HepG2 (cell line): ENCODE data around the gene IL2RA. TPM values are rescaled to one million over a fixed set of nuclear protein-coding genes. Genes with fewer than 3 reads are reported as not detected.

Experiments
- ARHGAP35 ChIP-seq: sonication (generic); formaldehyde crosslinking; IDR thresholded peaks from 2 replicates; pipeline ENCODE4 v1.9.0; 2022; ENCODE audit warnings: mild to moderate bottlenecking, inconsistent platforms, moderate library complexity, missing genetic modification reagents, borderline replicate concordance
- ARNT2 ChIP-seq: sonication (generic); formaldehyde crosslinking; IDR thresholded peaks from 2 replicates; pipeline ENCODE4 v1.8.0; 2022; ENCODE audit warnings: mild to moderate bottlenecking, low read depth, missing genetic modification reagents, moderate library complexity
- CBX5 ChIP-seq: sonication (generic); formaldehyde crosslinking; IDR thresholded peaks from 2 replicates; pipeline ENCODE4 v1.4.0; 2020; ENCODE audit warnings: missing genetic modification reagents, borderline replicate concordance
- IRX3 ChIP-seq: sonication (generic); formaldehyde crosslinking; IDR thresholded peaks from 2 replicates; pipeline ENCODE4 v1.8.1; 2023; ENCODE audit warnings: mild to moderate bottlenecking, low read depth, missing genetic modification reagents, borderline replicate concordance
- MED8 ChIP-seq: sonication (generic); formaldehyde crosslinking; IDR thresholded peaks from 2 replicates; pipeline ENCODE4 v1.8.1; 2023; ENCODE audit warnings: mild to moderate bottlenecking, missing genetic modification reagents; ENCODE audit not compliant: insufficient replicate concordance
- MIER3 ChIP-seq: IDR thresholded peaks from 2 replicates; pipeline ENCODE4 v1.6.1; 2016; ENCODE audit warnings: missing compliant biosample characterization, borderline replicate concordance
- MYC ChIP-seq: sonication (generic); formaldehyde crosslinking; IDR thresholded peaks from 2 replicates; pipeline ENCODE4 v1.9.0; 2021; ENCODE audit warnings: missing genetic modification reagents, borderline replicate concordance
- NRL ChIP-seq: sonication (generic); formaldehyde crosslinking; IDR thresholded peaks from 2 replicates; pipeline ENCODE4 v1.5.0; 2020; ENCODE audit warnings: missing genetic modification reagents, mild to moderate bottlenecking, moderate library complexity, borderline replicate concordance
- PAF1 ChIP-seq: IDR thresholded peaks from 2 replicates; pipeline ENCODE4 v1.6.1; 2016; ENCODE audit warnings: missing genetic modification reagents, missing compliant biosample characterization
- RELA ChIP-seq: sonication (generic); formaldehyde crosslinking; IDR thresholded peaks from 2 replicates; pipeline ENCODE4 v1.4.0; 2020; ENCODE audit warnings: missing genetic modification reagents
- ZFY ChIP-seq: sonication (generic); formaldehyde crosslinking; IDR thresholded peaks from 2 replicates; pipeline ENCODE4 v1.4.0; 2020; ENCODE audit warnings: missing genetic modification reagents
- ZNF7 ChIP-seq: IDR thresholded peaks from 2 replicates; pipeline ENCODE4 v1.6.1; 2016; ENCODE audit warnings: missing biosample characterization, missing genetic modification reagents
- ZNF773 ChIP-seq: sonication (generic); formaldehyde crosslinking; IDR thresholded peaks from 2 replicates; pipeline ENCODE4 v1.4.0; 2020; ENCODE audit warnings: missing genetic modification reagents, borderline replicate concordance
- polyA plus RNA-seq, 8 experiments: library from polyadenylated mRNA; depleted of rRNA in 3 of 8; stranded (reverse) in 7 of 8; unstranded in 1 of 8; fragments of >200 nt; fragmentation: Illumina TruSeq in 4 of 8; extraction: Trizol in 4 of 8; gene quantifications; 2 replicates each; pipeline versions ENCODE4 v1.2.1 to v1.2.3, GENCODE V29; 2011 to 2016; ENCODE audit warnings: low read depth in 4 of 8, missing spikeins in 1 of 8, mixed read lengths in 1 of 8; ENCODE audit not compliant: insufficient read depth in 1 of 8
- total RNA-seq, 5 experiments: library from RNA; depleted of rRNA; stranded (reverse); fragments of >200 nt; fragmentation: Illumina TruSeq; extraction: Trizol; gene quantifications; 2 replicates each; pipeline ENCODE4 v1.2.3, GENCODE V29; 2016; ENCODE audit warnings: low read depth in 1 of 5
- TF ChIP-seq, protein P1 (sequence below): sonication (generic); formaldehyde crosslinking; IDR thresholded peaks from 2 replicates; pipeline ENCODE4 v1.4.0; 2020; ENCODE audit warnings: missing genetic modification reagents
- TF ChIP-seq, protein P2 (sequence below): sonication (generic); formaldehyde crosslinking; IDR thresholded peaks from 2 replicates; pipeline ENCODE4 v1.4.0; 2020; ENCODE audit warnings: missing genetic modification reagents
- TF ChIP-seq, protein P3 (sequence below): sonication (generic); formaldehyde crosslinking; IDR thresholded peaks from 2 replicates; pipeline ENCODE4 v1.4.0; 2020; ENCODE audit warnings: mild to moderate bottlenecking, low read depth, missing genetic modification reagents
- TF ChIP-seq, protein P4 (sequence below): sonication (generic); formaldehyde crosslinking; IDR thresholded peaks from 2 replicates; pipeline ENCODE4 v1.4.0; 2020; ENCODE audit warnings: missing genetic modification reagents
- TF ChIP-seq, protein P5 (sequence below): sonication (generic); formaldehyde crosslinking; IDR thresholded peaks from 2 replicates; pipeline ENCODE4 v1.4.0; 2020; ENCODE audit warnings: low read depth, mild to moderate bottlenecking, missing genetic modification reagents
- TF ChIP-seq, protein P6 (sequence below): sonication (generic); formaldehyde crosslinking; IDR thresholded peaks from 2 replicates; pipeline ENCODE4 v1.8.0; 2022; ENCODE audit warnings: mild to moderate bottlenecking, missing genetic modification reagents, moderate library complexity

IL2RA gene
- total and polyA plus RNA-seq, 2 of the 13 experiments (the other 11 are each of a cell fraction or from before 2014, with no cell fraction given), result not detected

DNA sequence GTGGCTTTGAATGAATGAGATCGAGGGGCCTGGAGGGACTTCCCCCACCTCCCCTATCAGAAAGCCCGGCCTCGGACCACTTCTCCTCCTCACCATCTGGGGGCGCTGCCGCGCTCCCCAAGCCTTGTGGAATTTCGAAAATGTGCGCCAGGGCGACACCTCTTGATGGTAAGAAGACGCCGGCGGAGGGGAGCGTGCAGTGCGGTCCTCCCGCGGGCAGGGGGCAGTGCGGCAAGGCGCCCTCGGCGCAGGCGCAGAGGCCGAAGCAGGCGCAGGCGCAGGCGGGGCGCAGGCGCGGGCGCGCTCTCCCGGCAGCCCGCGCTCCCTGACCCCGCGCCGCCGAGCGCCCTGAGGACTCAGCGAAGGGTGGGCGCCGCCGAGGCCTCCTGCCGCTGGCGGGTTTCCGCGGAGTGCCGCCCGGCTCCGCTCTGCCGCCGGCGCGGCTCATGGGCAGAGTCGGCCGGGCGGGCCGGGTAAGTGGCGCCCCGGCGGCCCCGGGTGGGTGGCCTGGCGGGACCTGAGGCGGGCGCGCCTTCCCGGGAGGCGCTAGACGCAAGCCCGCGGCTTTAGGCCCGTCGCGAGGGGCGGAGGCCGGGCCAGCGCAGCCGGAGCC, 26.7 kb upstream of the IL2RA start, which contains the start of gene RBM17 (continued):
- TF ChIP-seq, protein P1, sequence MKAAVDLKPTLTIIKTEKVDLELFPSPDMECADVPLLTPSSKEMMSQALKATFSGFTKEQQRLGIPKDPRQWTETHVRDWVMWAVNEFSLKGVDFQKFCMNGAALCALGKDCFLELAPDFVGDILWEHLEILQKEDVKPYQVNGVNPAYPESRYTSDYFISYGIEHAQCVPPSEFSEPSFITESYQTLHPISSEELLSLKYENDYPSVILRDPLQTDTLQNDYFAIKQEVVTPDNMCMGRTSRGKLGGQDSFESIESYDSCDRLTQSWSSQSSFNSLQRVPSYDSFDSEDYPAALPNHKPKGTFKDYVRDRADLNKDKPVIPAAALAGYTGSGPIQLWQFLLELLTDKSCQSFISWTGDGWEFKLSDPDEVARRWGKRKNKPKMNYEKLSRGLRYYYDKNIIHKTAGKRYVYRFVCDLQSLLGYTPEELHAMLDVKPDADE (CRISPR knock-in tag), result peak; percentile 85; the same call in 1 of the 2 replicates
- TF ChIP-seq ZNF7 (CRISPR knock-in tag) (no peak), IRX3 (CRISPR knock-in tag) (0 out of 2 replicates have a peak, but pooled peaks have one; percentile 27), ZNF773 (CRISPR knock-in tag) (peak; percentile 71; the same call in 1 of the 2 replicates), RELA (CRISPR knock-in tag) (0 out of 2 replicates have a peak, but pooled peaks have one; percentile 70), MYC (CRISPR knock-in tag) (peak; percentile 81; the same call in 1 of the 2 replicates), ARHGAP35 (CRISPR knock-in tag) (peak; percentile 30; the same call in 1 of the 2 replicates), ZFY (CRISPR knock-in tag) (peak; percentile 98), MED8 (no peak), MIER3 (peak; percentile 81; the same call in 1 of the 2 replicates), CBX5 (CRISPR knock-in tag) (peak; percentile 83), NRL (no peak), PAF1 (CRISPR knock-in tag) (no peak), ARNT2 (CRISPR knock-in tag) (peak; percentile 20; the same call in 1 of the 2 replicates)
- TF ChIP-seq, protein P2, sequence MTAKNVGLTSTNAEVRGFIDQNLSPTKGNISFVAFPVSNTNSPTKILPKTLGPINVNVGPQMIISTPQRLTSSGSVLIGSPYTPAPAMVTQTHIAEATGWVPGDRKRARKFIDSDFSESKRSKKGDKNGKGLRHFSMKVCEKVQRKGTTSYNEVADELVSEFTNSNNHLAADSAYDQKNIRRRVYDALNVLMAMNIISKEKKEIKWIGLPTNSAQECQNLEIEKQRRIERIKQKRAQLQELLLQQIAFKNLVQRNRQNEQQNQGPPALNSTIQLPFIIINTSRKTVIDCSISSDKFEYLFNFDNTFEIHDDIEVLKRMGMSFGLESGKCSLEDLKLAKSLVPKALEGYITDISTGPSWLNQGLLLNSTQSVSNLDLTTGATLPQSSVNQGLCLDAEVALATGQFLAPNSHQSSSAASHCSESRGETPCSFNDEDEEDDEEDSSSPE (CRISPR knock-in tag), result peak; percentile 82
- TF ChIP-seq, protein P3, sequence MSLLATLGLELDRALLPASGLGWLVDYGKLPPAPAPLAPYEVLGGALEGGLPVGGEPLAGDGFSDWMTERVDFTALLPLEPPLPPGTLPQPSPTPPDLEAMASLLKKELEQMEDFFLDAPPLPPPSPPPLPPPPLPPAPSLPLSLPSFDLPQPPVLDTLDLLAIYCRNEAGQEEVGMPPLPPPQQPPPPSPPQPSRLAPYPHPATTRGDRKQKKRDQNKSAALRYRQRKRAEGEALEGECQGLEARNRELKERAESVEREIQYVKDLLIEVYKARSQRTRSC (CRISPR knock-in tag), result no peak
- TF ChIP-seq, protein P4, sequence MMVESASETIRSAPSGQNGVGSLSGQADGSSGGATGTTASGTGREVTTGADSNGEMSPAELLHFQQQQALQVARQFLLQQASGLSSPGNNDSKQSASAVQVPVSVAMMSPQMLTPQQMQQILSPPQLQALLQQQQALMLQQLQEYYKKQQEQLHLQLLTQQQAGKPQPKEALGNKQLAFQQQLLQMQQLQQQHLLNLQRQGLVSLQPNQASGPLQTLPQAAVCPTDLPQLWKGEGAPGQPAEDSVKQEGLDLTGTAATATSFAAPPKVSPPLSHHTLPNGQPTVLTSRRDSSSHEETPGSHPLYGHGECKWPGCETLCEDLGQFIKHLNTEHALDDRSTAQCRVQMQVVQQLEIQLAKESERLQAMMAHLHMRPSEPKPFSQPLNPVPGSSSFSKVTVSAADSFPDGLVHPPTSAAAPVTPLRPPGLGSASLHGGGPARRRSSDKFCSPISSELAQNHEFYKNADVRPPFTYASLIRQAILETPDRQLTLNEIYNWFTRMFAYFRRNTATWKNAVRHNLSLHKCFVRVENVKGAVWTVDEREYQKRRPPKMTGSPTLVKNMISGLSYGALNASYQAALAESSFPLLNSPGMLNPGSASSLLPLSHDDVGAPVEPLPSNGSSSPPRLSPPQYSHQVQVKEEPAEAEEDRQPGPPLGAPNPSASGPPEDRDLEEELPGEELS (CRISPR knock-in tag), result peak; percentile 47; the same call in 1 of the 2 replicates
- TF ChIP-seq, protein P5, sequence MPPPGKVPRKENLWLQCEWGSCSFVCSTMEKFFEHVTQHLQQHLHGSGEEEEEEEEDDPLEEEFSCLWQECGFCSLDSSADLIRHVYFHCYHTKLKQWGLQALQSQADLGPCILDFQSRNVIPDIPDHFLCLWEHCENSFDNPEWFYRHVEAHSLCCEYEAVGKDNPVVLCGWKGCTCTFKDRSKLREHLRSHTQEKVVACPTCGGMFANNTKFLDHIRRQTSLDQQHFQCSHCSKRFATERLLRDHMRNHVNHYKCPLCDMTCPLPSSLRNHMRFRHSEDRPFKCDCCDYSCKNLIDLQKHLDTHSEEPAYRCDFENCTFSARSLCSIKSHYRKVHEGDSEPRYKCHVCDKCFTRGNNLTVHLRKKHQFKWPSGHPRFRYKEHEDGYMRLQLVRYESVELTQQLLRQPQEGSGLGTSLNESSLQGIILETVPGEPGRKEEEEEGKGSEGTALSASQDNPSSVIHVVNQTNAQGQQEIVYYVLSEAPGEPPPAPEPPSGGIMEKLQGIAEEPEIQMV (CRISPR knock-in tag), result peak; percentile 42; the same call in 1 of the 2 replicates
- TF ChIP-seq, protein P6, sequence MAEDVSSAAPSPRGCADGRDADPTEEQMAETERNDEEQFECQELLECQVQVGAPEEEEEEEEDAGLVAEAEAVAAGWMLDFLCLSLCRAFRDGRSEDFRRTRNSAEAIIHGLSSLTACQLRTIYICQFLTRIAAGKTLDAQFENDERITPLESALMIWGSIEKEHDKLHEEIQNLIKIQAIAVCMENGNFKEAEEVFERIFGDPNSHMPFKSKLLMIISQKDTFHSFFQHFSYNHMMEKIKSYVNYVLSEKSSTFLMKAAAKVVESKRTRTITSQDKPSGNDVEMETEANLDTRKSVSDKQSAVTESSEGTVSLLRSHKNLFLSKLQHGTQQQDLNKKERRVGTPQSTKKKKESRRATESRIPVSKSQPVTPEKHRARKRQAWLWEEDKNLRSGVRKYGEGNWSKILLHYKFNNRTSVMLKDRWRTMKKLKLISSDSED (CRISPR knock-in tag), result no peak
